HEK293 (cell line): ENCODE data around the gene APCDD1L.

Source experiments
- CTCF ChIA-PET: fragments of 350-600 bp; formaldehyde crosslinking; extraction: SDS; loops from one replicate; lab custom pipeline; 2021; ENCODE audit warnings: antibody characterized with exemption; lab: Yijun Ruan, JAX
- POLR2A ChIA-PET: fragments of 300-600 bp; formaldehyde crosslinking; extraction: SDS; loops from one replicate; lab custom pipeline; 2020; ENCODE audit warnings: antibody characterized with exemption, inconsistent platforms; lab: Yijun Ruan, JAX
- H3K27ac ChIP-seq: fragments of 200-500 bp; sonication (Bioruptor generic); 2 replicates; pipeline ENCODE4 v1.5.1; 2014; ENCODE audit warnings: low read depth, low read length, control low read depth, inconsistent platforms; ENCODE audit errors: extremely low read depth
- H3K36me3 ChIP-seq, 2 experiments: fragments of 200-500 bp in 1 of 2; sonication (Bioruptor generic) in 1 of 2; 1 replicate in 1 of 2; 2 replicates in 1 of 2; pipeline ENCODE4 v1.5.1; 2014 to 2017; ENCODE audit warnings: inconsistent platforms in 2 of 2, low read length in 2 of 2; ENCODE audit not compliant: control insufficient read depth in 2 of 2, insufficient read depth in 1 of 2
- H3K4me1 ChIP-seq: fragments of 200-500 bp; sonication (Bioruptor generic); 2 replicates; pipeline ENCODE4 v1.5.1; 2014; ENCODE audit warnings: mild to moderate bottlenecking, low read length, inconsistent platforms; ENCODE audit not compliant: control insufficient read depth, insufficient read depth
- H3K4me3 ChIP-seq: 2 replicates; pipeline ENCODE4 v1.5.1; 2011; ENCODE audit warnings: low read depth, mild to moderate bottlenecking, control low read depth, low read length, moderate library complexity
- H3K9me3 ChIP-seq: fragments of 200-500 bp; sonication (Bioruptor generic); 2 replicates; pipeline ENCODE4 v1.5.1; 2014; ENCODE audit warnings: low read depth, low read length, inconsistent platforms; ENCODE audit not compliant: control insufficient read depth, insufficient read depth
- AEBP2 ChIP-seq: fragments of 450-650 bp; formaldehyde crosslinking; IDR thresholded peaks from 2 replicates; pipeline ENCODE4 v1.5.1; 2016; ENCODE audit warnings: missing biosample characterization, missing genetic modification characterization, borderline replicate concordance
- KLF8 ChIP-seq: fragments of 450-650 bp; formaldehyde crosslinking; IDR thresholded peaks from 2 replicates; pipeline ENCODE4 v1.5.1; 2016; ENCODE audit warnings: missing biosample characterization, missing genetic modification characterization
- SALL2 ChIP-seq: fragments of 450-650 bp; formaldehyde crosslinking; IDR thresholded peaks from 2 replicates; pipeline ENCODE4 v1.5.0; 2017; ENCODE audit warnings: missing biosample characterization, mild to moderate bottlenecking, missing genetic modification characterization, borderline replicate concordance
- ZBTB7A ChIP-seq: fragments of 450-650 bp; formaldehyde crosslinking; IDR thresholded peaks from 2 replicates; pipeline ENCODE4 v1.5.1; 2016; ENCODE audit warnings: low read depth, missing biosample characterization, missing genetic modification characterization
- ZFP3 ChIP-seq: fragments of 450-650 bp; formaldehyde crosslinking; IDR thresholded peaks from 2 replicates; pipeline ENCODE4 v1.5.1; 2016; ENCODE audit warnings: low read depth, missing biosample characterization, missing genetic modification characterization
- ZNF132 ChIP-seq: fragments of 450-650 bp; formaldehyde crosslinking; IDR thresholded peaks from 2 replicates; pipeline ENCODE4 v1.5.1; 2017; ENCODE audit warnings: missing biosample characterization, missing genetic modification characterization, borderline replicate concordance
- ZNF211 ChIP-seq: fragments of 450-650 bp; formaldehyde crosslinking; IDR thresholded peaks from 2 replicates; pipeline ENCODE4 v1.5.1; 2016; ENCODE audit warnings: low read depth, missing biosample characterization, missing genetic modification characterization
- ZNF221 ChIP-seq: fragments of 450-650 bp; formaldehyde crosslinking; IDR thresholded peaks from 2 replicates; pipeline ENCODE4 v1.5.1; 2017; ENCODE audit warnings: missing biosample characterization, missing genetic modification characterization, borderline replicate concordance
- ZNF239 ChIP-seq: fragments of 450-650 bp; formaldehyde crosslinking; IDR thresholded peaks from 2 replicates; pipeline ENCODE4 v1.5.1; 2016; ENCODE audit warnings: missing biosample characterization, missing genetic modification characterization
- ZNF391 ChIP-seq: fragments of 450-650 bp; formaldehyde crosslinking; IDR thresholded peaks from 2 replicates; pipeline ENCODE4 v1.5.1; 2016; ENCODE audit warnings: low read depth, missing biosample characterization, missing genetic modification characterization, borderline replicate concordance
- ZNF404 ChIP-seq: fragments of 450-650 bp; formaldehyde crosslinking; IDR thresholded peaks from 2 replicates; pipeline ENCODE4 v1.5.1; 2017; ENCODE audit warnings: missing biosample characterization, missing genetic modification characterization
- ZNF416 ChIP-seq: fragments of 450-650 bp; formaldehyde crosslinking; IDR thresholded peaks from 2 replicates; pipeline ENCODE4 v1.5.1; 2016; ENCODE audit warnings: missing biosample characterization, missing genetic modification characterization
- ZNF530 ChIP-seq: fragments of 450-650 bp; formaldehyde crosslinking; IDR thresholded peaks from 2 replicates; pipeline ENCODE4 v1.5.1; 2016; ENCODE audit warnings: low read depth, missing biosample characterization, missing genetic modification characterization
- ZNF596 ChIP-seq: fragments of 450-650 bp; IDR thresholded peaks from 2 replicates; pipeline ENCODE4 v1.5.0; 2018; ENCODE audit warnings: missing biosample characterization, mild to moderate bottlenecking, missing genetic modification characterization, moderate library complexity
- ZNF768 ChIP-seq: fragments of 450-650 bp; formaldehyde crosslinking; IDR thresholded peaks from 2 replicates; pipeline ENCODE4 v1.5.1; 2018; ENCODE audit warnings: missing biosample characterization, mild to moderate bottlenecking, missing genetic modification characterization
- ZNF843 ChIP-seq: fragments of 450-650 bp; formaldehyde crosslinking; IDR thresholded peaks from 2 replicates; pipeline ENCODE4 v1.5.1; 2016; ENCODE audit warnings: missing biosample characterization, missing genetic modification characterization
- ZSCAN30 ChIP-seq: fragments of 450-650 bp; IDR thresholded peaks from 2 replicates; pipeline ENCODE4 v1.5.1; 2018; ENCODE audit warnings: missing biosample characterization, mild to moderate bottlenecking, missing genetic modification characterization, moderate library complexity
- TF ChIP-seq, protein P1 (sequence below): fragments of 450-650 bp; formaldehyde crosslinking; IDR thresholded peaks from 2 replicates; pipeline ENCODE4 v1.5.1; 2016; ENCODE audit warnings: missing biosample characterization, missing genetic modification characterization
- TF ChIP-seq, protein P2 (sequence below): fragments of 450-650 bp; formaldehyde crosslinking; IDR thresholded peaks from 2 replicates; pipeline ENCODE4 v1.5.1; 2016; ENCODE audit warnings: missing biosample characterization, missing genetic modification characterization

APCDD1L gene

GRCh38 chr20:58523072-58523970, 8.1 kb upstream of the APCDD1L start (continued):
- TF ChIP-seq KLF8 (tag by site-specific recombination) (no peak), ZNF132 (no peak)

DNA sequence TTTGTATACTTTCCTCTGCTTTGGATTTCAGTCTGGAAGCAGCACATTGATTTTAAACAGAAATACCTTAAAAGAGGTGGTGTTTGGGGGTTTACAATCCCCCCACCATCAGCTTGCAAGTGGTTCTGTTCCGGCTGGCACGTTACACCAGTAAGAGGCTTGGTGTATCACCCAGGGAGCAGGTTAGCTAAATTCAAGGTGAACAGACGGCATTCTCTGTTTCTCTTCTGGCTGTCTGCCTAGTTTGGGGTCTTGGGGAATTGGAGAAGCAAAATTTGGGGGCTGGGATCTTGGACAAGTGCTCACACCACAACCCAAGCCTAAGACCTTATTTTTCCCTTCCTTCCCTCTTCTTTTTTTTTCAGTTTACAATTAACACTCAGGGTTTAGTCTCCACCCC, 7.5 kb upstream of the APCDD1L start:
- Histone ChIP-seq H3K36me3 (no peaks in the 10 kb centered on the region), H3K4me3 (no peak overlapping the region), H3K4me1 (no peaks in the 10 kb centered on the region), H3K9me3 (no peaks in the 10 kb centered on the region), H3K27ac (no peak overlapping the region)
- ChIA-PET POLR2A (no interaction called here), CTCF (no interaction called here)
- TF ChIP-seq ZNF404 (tag by site-specific recombination), result no peak
- TF ChIP-seq ZNF843, result no peak
- TF ChIP-seq ZNF416, result no peak
- TF ChIP-seq ZNF768 (tag by site-specific recombination), result no peak
- TF ChIP-seq ZNF596 (tag by site-specific recombination), result no peak
- TF ChIP-seq ZNF530 (tag by site-specific recombination), result no peak
- TF ChIP-seq, protein P1, sequence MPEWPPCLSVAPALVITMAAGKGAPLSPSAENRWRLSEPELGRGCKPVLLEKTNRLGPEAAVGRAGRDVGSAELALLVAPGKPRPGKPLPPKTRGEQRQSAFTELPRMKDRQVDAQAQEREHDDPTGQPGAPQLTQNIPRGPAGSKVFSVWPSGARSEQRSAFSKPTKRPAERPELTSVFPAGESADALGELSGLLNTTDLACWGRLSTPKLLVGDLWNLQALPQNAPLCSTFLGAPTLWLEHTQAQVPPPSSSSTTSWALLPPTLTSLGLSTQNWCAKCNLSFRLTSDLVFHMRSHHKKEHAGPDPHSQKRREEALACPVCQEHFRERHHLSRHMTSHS (tag by site-specific recombination), result no peak
- no peak for TF ChIP-seq ZNF221 (tag by site-specific recombination)
- TF ChIP-seq, protein P2, sequence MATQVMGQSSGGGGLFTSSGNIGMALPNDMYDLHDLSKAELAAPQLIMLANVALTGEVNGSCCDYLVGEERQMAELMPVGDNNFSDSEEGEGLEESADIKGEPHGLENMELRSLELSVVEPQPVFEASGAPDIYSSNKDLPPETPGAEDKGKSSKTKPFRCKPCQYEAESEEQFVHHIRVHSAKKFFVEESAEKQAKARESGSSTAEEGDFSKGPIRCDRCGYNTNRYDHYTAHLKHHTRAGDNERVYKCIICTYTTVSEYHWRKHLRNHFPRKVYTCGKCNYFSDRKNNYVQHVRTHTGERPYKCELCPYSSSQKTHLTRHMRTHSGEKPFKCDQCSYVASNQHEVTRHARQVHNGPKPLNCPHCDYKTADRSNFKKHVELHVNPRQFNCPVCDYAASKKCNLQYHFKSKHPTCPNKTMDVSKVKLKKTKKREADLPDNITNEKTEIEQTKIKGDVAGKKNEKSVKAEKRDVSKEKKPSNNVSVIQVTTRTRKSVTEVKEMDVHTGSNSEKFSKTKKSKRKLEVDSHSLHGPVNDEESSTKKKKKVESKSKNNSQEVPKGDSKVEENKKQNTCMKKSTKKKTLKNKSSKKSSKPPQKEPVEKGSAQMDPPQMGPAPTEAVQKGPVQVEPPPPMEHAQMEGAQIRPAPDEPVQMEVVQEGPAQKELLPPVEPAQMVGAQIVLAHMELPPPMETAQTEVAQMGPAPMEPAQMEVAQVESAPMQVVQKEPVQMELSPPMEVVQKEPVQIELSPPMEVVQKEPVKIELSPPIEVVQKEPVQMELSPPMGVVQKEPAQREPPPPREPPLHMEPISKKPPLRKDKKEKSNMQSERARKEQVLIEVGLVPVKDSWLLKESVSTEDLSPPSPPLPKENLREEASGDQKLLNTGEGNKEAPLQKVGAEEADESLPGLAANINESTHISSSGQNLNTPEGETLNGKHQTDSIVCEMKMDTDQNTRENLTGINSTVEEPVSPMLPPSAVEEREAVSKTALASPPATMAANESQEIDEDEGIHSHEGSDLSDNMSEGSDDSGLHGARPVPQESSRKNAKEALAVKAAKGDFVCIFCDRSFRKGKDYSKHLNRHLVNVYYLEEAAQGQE (tag by site-specific recombination), result no peak
- TF ChIP-seq ZNF391 (tag by site-specific recombination), result no peak
- TF ChIP-seq ZNF211 (tag by site-specific recombination), result no peak
- no peak for TF ChIP-seq ZFP3 (tag by site-specific recombination)
- no peak for TF ChIP-seq ZBTB7A (tag by site-specific recombination)
- TF ChIP-seq AEBP2, result no peak
- no peak for TF ChIP-seq ZNF239 (tag by site-specific recombination)
- TF ChIP-seq ZSCAN30 (tag by site-specific recombination), result no peak
- TF ChIP-seq SALL2, result no peak
